GM13977 (cell line): ENCODE data around the gene ADTRP.

Experiments
- DNase-seq: peaks from one replicate; pipeline ENCODE4 v3.0.0; 2012; ENCODE audit warnings: low spot score
- CTCF ChIP-seq: IDR thresholded peaks from 2 replicates; pipeline ENCODE4 v1.5.1; 2012; ENCODE audit warnings: mild to moderate bottlenecking, control low read depth; ENCODE audit not compliant: insufficient read depth; ENCODE audit errors: extremely low read depth, missing control alignments
- in situ Hi-C: fragments of 300-500 bp; cut with MboI; formaldehyde crosslinking; loops from one replicate; pipeline ENCODE4 v1.12.0; 2022; ENCODE audit warnings: low sequenced_read_pairs, low pct_unique_long_range_greater_than_20kb, mixed read lengths, inconsistent platforms; ENCODE audit not compliant: unreplicated experiment

The ADTRP gene

GRCh38 chr6:11727346-11727997, 51.1 kb downstream of the ADTRP start:
- TF ChIP-seq CTCF = no peak
- in situ Hi-C loops = no loop called here
- no peak for DNase-seq

GRCh38 chr6:11724286-11724685, 54.3 kb downstream of the ADTRP start:
- TF ChIP-seq CTCF = no peak
- no peak for DNase-seq
- in situ Hi-C loops = no loop called here

- in situ Hi-C loops = no loop called here
- peak; percentile 30 for DNase-seq
- TF ChIP-seq CTCF = no peak
These were observed 55.6 kb downstream of the ADTRP start for GRCh38 chr6:11722805-11723631.

GRCh38 chr6:11722220-11722619, 56.4 kb downstream of the ADTRP start:
- in situ Hi-C loops = no loop called here
- DNase-seq = no peak
- TF ChIP-seq CTCF = no peak

GRCh38 chr6:11718463-11718862, 60.1 kb downstream of the ADTRP start:
- DNase-seq = no peak
- in situ Hi-C loops = no loop called here
- no peak for TF ChIP-seq CTCF

GRCh38 chr6:11718031-11718430, 60.6 kb downstream of the ADTRP start:
- in situ Hi-C loops = no loop called here
- no peak for TF ChIP-seq CTCF
- DNase-seq = no peak
